ENCODE measurements around the gene JPH2. TPM values are rescaled to one million over a fixed set of nuclear protein-coding genes. Genes with fewer than 3 reads are reported as not detected.

Gene JPH2
- total and polyA plus RNA-seq, 2 experiments from 2014 or later = 0.16 to 1.1 TPM

DNA sequence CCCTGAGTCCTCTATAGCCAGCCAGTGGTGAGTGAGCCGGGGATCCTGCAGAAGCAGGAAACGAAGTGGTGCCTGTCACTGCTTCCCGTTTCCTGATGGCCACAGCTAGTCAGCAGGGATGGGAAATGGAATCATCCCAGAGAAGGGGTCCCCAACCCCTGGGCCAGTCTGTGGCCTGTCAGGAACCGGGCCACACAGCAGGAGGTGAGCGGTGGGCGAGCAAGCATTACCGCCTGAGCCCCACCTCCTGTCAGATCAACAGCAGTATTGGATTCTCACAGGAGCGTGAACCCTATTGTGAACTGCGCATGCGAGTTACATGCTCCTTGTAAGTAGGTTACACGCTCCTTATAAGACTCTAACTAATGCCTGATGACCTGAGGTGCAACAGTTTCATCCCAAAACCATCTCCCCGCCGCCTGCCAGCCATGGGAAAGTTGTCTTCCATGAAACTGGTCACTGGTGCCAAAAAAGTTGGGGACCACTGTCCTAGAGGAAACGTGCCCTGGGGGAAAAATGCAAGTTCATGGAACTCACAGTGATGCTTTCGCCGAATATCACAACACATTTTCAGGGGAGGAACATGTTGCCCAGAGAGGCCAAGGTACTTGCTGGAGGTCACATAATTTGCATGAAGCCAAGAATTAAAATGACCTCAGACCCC lies 113.8 kb downstream of the JPH2 start:
- no peak for TF ChIP-seq NANOG (IDR thresholded peaks at IDR 0.05; ENCODE audit: borderline replicate concordance)

DNA sequence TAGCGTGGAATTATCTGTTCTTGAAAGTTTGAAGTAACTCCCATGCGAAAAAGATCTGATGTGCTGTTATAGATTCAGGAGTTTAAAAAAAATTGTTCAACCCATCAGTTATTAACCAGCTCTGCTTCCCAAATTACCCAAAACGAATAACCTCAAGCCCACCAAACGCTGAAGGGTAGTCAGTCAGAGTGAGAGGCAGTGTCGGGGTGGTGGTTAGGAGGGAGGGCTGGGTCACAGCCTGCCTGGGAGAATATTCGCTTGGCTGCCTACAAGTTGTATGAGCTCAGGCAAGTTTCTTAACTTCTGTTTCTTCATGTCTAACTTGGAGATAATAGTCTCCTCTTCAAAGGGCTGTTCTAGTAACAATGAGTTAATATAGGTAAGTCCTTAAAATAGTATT lies 114.6 kb downstream of the JPH2 start:
- Mint-ChIP-seq H3K27me3 (ENCODE audit: insufficient read depth, low read depth, poor library complexity) (peaks cover 10% of the 10 kb centered on the region), H3K4me1 (peaks cover 24% of the 10 kb centered on the region), H3K36me3 (ENCODE audit: low read depth) (no peaks in the 10 kb centered on the region), H3K9me3 (no peaks in the 10 kb centered on the region), H3K27ac (no peak overlapping the region), H3K4me3 (no peak overlapping the region)
- Histone ChIP-seq H3K9me2 (ENCODE audit: insufficient read depth) (no peaks in the 10 kb centered on the region), H3K36me3 (ENCODE audit: insufficient read depth) (no peaks in the 10 kb centered on the region), H4K20me1 (replicated peaks; ENCODE audit: insufficient read depth) (no peaks in the 10 kb centered on the region), H3F3A (replicated peaks; ENCODE audit: low read depth) (no peaks in the 10 kb centered on the region), H3K27me3 (ENCODE audit: insufficient read depth) (no peaks in the 10 kb centered on the region), H3K4me3 (no peak overlapping the region), H2AFZ (no peak overlapping the region), H3K4me1 (ENCODE audit: insufficient read depth) (no peaks in the 10 kb centered on the region; the same call in 1 of the 2 replicates), H3K79me2 (replicated peaks; ENCODE audit: insufficient read depth) (no peaks in the 10 kb centered on the region), H3K4me2 (no peak overlapping the region), H3K27ac (ENCODE audit: low read depth) (no peak overlapping the region)
- ATAC-seq (no peak), DNase-seq (ENCODE audit: low spot score) (no peak)
- TF ChIP-seq, protein P1, sequence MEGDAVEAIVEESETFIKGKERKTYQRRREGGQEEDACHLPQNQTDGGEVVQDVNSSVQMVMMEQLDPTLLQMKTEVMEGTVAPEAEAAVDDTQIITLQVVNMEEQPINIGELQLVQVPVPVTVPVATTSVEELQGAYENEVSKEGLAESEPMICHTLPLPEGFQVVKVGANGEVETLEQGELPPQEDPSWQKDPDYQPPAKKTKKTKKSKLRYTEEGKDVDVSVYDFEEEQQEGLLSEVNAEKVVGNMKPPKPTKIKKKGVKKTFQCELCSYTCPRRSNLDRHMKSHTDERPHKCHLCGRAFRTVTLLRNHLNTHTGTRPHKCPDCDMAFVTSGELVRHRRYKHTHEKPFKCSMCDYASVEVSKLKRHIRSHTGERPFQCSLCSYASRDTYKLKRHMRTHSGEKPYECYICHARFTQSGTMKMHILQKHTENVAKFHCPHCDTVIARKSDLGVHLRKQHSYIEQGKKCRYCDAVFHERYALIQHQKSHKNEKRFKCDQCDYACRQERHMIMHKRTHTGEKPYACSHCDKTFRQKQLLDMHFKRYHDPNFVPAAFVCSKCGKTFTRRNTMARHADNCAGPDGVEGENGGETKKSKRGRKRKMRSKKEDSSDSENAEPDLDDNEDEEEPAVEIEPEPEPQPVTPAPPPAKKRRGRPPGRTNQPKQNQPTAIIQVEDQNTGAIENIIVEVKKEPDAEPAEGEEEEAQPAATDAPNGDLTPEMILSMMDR (conservative IDR thresholded peaks at IDR 0.05; ENCODE audit: low read depth in 2 of 2) = no peak
- TF ChIP-seq, protein P2, sequence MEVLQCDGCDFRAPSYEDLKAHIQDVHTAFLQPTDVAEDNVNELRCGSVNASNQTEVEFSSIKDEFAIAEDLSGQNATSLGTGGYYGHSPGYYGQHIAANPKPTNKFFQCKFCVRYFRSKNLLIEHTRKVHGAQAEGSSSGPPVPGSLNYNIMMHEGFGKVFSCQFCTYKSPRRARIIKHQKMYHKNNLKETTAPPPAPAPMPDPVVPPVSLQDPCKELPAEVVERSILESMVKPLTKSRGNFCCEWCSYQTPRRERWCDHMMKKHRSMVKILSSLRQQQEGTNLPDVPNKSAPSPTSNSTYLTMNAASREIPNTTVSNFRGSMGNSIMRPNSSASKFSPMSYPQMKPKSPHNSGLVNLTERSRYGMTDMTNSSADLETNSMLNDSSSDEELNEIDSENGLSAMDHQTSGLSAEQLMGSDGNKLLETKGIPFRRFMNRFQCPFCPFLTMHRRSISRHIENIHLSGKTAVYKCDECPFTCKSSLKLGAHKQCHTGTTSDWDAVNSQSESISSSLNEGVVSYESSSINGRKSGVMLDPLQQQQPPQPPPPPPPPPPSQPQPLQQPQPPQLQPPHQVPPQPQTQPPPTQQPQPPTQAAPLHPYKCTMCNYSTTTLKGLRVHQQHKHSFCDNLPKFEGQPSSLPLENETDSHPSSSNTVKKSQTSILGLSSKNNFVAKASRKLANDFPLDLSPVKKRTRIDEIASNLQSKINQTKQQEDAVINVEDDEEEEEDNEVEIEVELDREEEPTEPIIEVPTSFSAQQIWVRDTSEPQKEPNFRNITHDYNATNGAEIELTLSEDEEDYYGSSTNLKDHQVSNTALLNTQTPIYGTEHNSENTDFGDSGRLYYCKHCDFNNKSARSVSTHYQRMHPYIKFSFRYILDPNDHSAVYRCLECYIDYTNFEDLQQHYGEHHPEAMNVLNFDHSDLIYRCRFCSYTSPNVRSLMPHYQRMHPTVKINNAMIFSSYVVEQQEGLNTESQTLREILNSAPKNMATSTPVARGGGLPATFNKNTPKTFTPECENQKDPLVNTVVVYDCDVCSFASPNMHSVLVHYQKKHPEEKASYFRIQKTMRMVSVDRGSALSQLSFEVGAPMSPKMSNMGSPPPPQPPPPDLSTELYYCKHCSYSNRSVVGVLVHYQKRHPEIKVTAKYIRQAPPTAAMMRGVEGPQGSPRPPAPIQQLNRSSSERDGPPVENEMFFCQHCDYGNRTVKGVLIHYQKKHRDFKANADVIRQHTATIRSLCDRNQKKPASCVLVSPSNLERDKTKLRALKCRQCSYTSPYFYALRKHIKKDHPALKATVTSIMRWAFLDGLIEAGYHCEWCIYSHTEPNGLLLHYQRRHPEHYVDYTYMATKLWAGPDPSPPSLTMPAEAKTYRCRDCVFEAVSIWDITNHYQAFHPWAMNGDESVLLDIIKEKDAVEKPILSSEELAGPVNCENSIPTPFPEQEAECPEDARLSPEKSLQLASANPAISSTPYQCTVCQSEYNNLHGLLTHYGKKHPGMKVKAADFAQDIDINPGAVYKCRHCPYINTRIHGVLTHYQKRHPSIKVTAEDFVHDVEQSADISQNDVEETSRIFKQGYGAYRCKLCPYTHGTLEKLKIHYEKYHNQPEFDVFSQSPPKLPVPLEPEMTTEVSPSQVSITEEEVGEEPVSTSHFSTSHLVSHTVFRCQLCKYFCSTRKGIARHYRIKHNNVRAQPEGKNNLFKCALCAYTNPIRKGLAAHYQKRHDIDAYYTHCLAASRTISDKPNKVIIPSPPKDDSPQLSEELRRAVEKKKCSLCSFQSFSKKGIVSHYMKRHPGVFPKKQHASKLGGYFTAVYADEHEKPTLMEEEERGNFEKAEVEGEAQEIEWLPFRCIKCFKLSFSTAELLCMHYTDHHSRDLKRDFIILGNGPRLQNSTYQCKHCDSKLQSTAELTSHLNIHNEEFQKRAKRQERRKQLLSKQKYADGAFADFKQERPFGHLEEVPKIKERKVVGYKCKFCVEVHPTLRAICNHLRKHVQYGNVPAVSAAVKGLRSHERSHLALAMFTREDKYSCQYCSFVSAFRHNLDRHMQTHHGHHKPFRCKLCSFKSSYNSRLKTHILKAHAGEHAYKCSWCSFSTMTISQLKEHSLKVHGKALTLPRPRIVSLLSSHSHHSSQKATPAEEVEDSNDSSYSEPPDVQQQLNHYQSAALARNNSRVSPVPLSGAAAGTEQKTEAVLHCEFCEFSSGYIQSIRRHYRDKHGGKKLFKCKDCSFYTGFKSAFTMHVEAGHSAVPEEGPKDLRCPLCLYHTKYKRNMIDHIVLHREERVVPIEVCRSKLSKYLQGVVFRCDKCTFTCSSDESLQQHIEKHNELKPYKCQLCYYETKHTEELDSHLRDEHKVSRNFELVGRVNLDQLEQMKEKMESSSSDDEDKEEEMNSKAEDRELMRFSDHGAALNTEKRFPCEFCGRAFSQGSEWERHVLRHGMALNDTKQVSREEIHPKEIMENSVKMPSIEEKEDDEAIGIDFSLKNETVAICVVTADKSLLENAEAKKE (CRISPR knock-in tag; IDR thresholded peaks at IDR 0.05) = no peak

More for the DNA sequence above, 113.8 kb downstream of the JPH2 start:
- no peak for DNase-seq (ENCODE audit: low spot score)
- peaks cover 20% of the 10 kb centered on the region for H3K4me1 Mint-ChIP-seq
- H3K27me3 ChIP-seq (ENCODE audit: insufficient read depth) = no peaks in the 10 kb centered on the region
- no peaks in the 10 kb centered on the region for H3K79me2 ChIP-seq (replicated peaks; ENCODE audit: insufficient read depth)
- H3K9me2 ChIP-seq (ENCODE audit: insufficient read depth) = no peaks in the 10 kb centered on the region
- no peak overlapping the region for H3K4me3 ChIP-seq
- H3K9me3 Mint-ChIP-seq = no peaks in the 10 kb centered on the region
- no peaks in the 10 kb centered on the region for H3F3A ChIP-seq (replicated peaks; ENCODE audit: low read depth)
- no peak overlapping the region for H2AFZ ChIP-seq
- no peaks in the 10 kb centered on the region for H4K20me1 ChIP-seq (replicated peaks; ENCODE audit: insufficient read depth)
- no peak overlapping the region for H3K27ac Mint-ChIP-seq
- H3K36me3 Mint-ChIP-seq (ENCODE audit: low read depth) = no peaks in the 10 kb centered on the region
- no peak overlapping the region for H3K4me2 ChIP-seq
- peaks cover 6% of the 10 kb centered on the region for H3K27me3 Mint-ChIP-seq (ENCODE audit: insufficient read depth, low read depth, poor library complexity)
- no peaks in the 10 kb centered on the region for H3K36me3 ChIP-seq (ENCODE audit: insufficient read depth)
- no peak for ATAC-seq
- H3K27ac ChIP-seq (ENCODE audit: low read depth) = no peak overlapping the region
- no peaks in the 10 kb centered on the region; the same call in 1 of the 2 replicates for H3K4me1 ChIP-seq (ENCODE audit: insufficient read depth)
- H3K4me3 Mint-ChIP-seq = no peak overlapping the region

All from GM23338 (cell line).